ENCODE results near the gene POLR2F. TPM values are rescaled to one million over a fixed set of nuclear protein-coding genes. Genes with fewer than 3 reads are reported as not detected.

The POLR2F gene
- total RNA-seq, 1 donor from 2014 or later: 63.0 TPM

- no peak for DNase-seq (ENCODE audit: low spot score)
- H3K4me1 Mint-ChIP-seq (ENCODE audit: low read depth): no peaks in the 10 kb centered on the region
Observed at GRCh38 chr22:37981282-37982011, 27.9 kb downstream of the POLR2F start.

GRCh38 chr22:37982151-37982785 lies 28.8 kb downstream of the POLR2F start:
- no peaks in the 10 kb centered on the region for H3K9me3 Mint-ChIP-seq (ENCODE audit: low read depth)
- H3K36me3 Mint-ChIP-seq (ENCODE audit: low read depth): no peaks in the 10 kb centered on the region
- no peak overlapping the region for H3K27ac Mint-ChIP-seq (ENCODE audit: unreplicated experiment)
- peaks cover 10% of the 10 kb centered on the region for H3K27me3 Mint-ChIP-seq (ENCODE audit: low read depth)
- no peak overlapping the region for H3K4me3 Mint-ChIP-seq (ENCODE audit: unreplicated experiment)
- H3K4me1 Mint-ChIP-seq (ENCODE audit: low read depth): no peaks in the 10 kb centered on the region
- no peak for DNase-seq (ENCODE audit: low spot score)
- no peak for TF ChIP-seq CTCF (IDR thresholded peaks at IDR 0.05)

More at GRCh38 chr22:37981282-37982011, 27.9 kb downstream of the POLR2F start:
- Mint-ChIP-seq H3K27me3 (ENCODE audit: low read depth) (peaks cover 10% of the 10 kb centered on the region), H3K27ac (ENCODE audit: unreplicated experiment) (no peak overlapping the region), H3K36me3 (ENCODE audit: low read depth) (no peaks in the 10 kb centered on the region), H3K4me3 (ENCODE audit: unreplicated experiment) (no peak overlapping the region), H3K9me3 (ENCODE audit: low read depth) (no peaks in the 10 kb centered on the region)
- TF ChIP-seq CTCF (IDR thresholded peaks at IDR 0.05): no peak

DNA sequence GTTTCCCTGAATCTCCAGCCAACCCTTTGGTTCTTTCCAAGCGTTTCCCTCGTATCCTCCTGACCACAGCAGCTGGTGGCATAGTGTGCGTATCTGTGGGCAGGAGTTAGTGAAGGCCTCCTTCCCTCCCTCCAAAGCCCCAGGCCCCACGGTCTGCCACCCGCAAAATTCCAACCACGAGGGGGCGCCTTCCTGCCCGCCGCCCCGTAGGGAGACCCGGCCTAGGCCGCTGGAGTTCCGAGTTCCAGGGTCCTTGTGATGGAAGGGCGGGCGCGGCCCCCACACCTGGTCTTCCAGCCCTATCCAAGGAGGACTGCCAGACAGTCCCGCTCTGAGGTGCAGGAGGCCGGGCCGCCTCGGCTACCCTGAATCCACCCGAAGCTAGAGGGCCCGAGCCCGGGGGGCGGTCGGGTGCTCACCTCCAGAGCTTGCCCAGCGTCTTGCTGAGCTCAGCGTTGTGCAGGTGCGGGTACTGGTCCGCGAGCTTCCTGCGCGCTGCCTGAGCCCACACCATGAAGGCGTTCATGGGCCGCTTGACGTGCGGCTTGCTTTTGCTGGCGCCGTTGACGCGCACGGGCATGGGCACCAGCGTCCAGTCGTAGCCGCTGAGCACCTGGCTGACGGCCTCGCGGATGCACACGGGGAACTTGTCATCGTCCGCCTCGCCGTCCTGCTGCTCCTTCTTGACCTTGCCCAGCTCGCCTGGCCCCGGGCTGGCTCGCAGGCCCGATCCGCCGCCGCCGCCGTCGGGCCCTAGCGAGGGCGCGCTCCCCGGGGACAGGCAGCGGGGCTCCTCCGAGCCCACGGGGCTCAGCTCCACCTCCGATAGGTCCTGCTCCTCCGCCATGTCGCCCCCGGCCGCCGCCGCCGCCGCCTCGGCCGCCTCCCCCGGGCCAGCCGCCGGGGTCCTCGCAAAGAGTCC lies 29.7 kb downstream of the POLR2F start:
- H3K27me3 Mint-ChIP-seq (ENCODE audit: low read depth): peaks cover 10% of the 10 kb centered on the region
- no peaks in the 10 kb centered on the region for H3K36me3 Mint-ChIP-seq (ENCODE audit: low read depth)
- H3K4me1 Mint-ChIP-seq (ENCODE audit: low read depth): no peaks in the 10 kb centered on the region
- H3K9me3 Mint-ChIP-seq (ENCODE audit: low read depth): no peaks in the 10 kb centered on the region
- peak; percentile 72 for TF ChIP-seq CTCF (IDR thresholded peaks at IDR 0.05)
- no peak overlapping the region for H3K4me3 Mint-ChIP-seq (ENCODE audit: unreplicated experiment)
- no peak for DNase-seq (ENCODE audit: low spot score)
- no peak overlapping the region for H3K27ac Mint-ChIP-seq (ENCODE audit: unreplicated experiment)

DNA sequence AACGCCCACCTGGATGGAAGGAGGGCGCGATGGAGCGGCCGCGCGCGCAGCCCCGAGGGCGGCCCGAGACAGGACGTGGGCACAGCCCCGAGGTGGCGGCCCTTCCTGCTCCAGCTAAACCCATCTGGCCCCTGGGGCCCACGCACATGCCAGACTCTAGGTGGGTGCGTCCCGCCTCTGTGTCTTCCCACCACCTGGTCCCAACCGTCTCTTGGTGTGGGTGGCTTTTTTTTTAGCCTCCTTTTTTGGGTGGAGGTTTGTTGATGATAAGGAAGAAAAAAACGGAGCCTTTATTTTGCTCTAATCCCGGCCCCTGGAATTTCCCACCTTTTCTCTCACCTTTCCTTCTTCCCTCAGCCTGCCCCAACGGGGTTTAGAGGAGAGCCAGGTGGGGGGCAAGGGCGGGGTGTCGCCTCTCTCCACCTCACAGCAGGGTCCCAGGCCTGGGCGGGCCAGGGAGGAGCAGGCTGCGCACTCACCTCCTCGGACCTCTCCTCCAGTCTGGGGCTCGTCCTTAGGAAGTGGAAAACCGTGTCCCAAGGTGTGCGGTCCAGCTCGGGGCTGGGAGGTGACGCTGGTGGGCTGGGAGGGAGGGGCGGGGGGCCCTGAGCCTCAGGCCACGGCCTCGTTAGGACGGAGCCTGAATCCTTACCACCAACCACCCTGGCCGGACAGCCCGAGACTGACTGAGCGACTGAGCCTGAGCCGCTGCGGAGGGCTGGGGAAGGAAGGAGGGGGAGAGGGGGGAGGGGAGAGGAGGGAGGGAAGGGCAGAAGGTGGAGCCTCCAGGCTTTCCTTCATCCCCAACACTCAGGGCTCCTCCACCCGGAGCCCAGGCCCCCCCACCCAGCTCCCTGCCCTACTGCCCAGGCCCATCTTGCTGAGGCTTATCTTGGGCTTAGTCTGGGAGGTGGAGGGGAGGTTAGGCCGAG lies 30.6 kb downstream of the POLR2F start, which contains the start of gene SOX10:
Gene SOX10 (minus strand): TSS at position 696 of the 932 bp plus-strand sequence. CDS start 771 bp downstream, outside the sequence.
- H3K4me1 Mint-ChIP-seq (ENCODE audit: low read depth): no peaks in the 10 kb centered on the region
- no peak within 1 kb of the TSS for H3K27ac Mint-ChIP-seq (ENCODE audit: unreplicated experiment)
- no peaks in the 10 kb centered on the region for H3K9me3 Mint-ChIP-seq (ENCODE audit: low read depth)
- DNase-seq (ENCODE audit: low spot score): no peak
- H3K4me3 Mint-ChIP-seq (ENCODE audit: unreplicated experiment): no peak within 1 kb of the TSS
- no peak for TF ChIP-seq CTCF (IDR thresholded peaks at IDR 0.05)
- no peaks in the 10 kb centered on the region for H3K36me3 Mint-ChIP-seq (ENCODE audit: low read depth)
- H3K27me3 Mint-ChIP-seq (ENCODE audit: low read depth): peaks cover 10% of the 10 kb centered on the region

All from chondrocyte (in vitro differentiated cells).